Upper lobe of right lung (tissue), 1 donor: ENCODE results near the gene LRRC2. TPM values are rescaled to one million over a fixed set of nuclear protein-coding genes. Genes with fewer than 3 reads are reported as not detected.

Experiments
- ATAC-seq: fragments of 200-7000 bp; cut with Tn5 transposase; one replicate; pipeline ENCODE4 v1.9.1; 2020; ENCODE audit warnings: mild to moderate bottlenecking, moderate library complexity
- DNase-seq: peaks from one replicate; pipeline ENCODE4 v3.0.0-alpha.2; 2020
- H3K27ac ChIP-seq: fragments of 200-600 bp; one replicate; pipeline ENCODE4 v1.8.0; 2022
- H3K27me3 ChIP-seq: fragments of 200-600 bp; one replicate; pipeline ENCODE4 v1.8.0; 2022; ENCODE audit warnings: mild to moderate bottlenecking
- H3K36me3 ChIP-seq: fragments of 200-600 bp; one replicate; pipeline ENCODE4 v1.8.0; 2022
- H3K4me1 ChIP-seq: fragments of 200-600 bp; one replicate; pipeline ENCODE4 v1.8.0; 2022
- H3K4me3 ChIP-seq: fragments of 200-600 bp; one replicate; pipeline ENCODE4 v1.8.0; 2022; ENCODE audit warnings: mild to moderate bottlenecking
- H3K9me3 ChIP-seq: fragments of 200-600 bp; one replicate; pipeline ENCODE4 v1.8.0; 2022
- CTCF ChIP-seq: fragments of 200-600 bp; IDR thresholded peaks from one replicate; pipeline ENCODE4 v1.8.0; 2022; ENCODE audit warnings: antibody characterized with exemption
- intact Hi-C: fragments of 100-400 bp; cut with DNase I; formaldehyde crosslinking; loops from one replicate; pipeline ENCODE4 v1.11.0; 2022
- total RNA-seq: library from RNA; stranded (reverse); fragmentation: NEBNext Ultra II Directional; extraction: Animal tissue kit (Norgen Biotek cat#: 25700); gene quantifications from one replicate; pipeline ENCODE4 v1.2.1, GENCODE V29; 2021
- donor health status: DM: no; HTN: yes; CAD: no; lungs with severe emphysema.

Gene LRRC2
- total RNA-seq, 1 donor from 2014 or later: 2.9 TPM

- ATAC-seq (no peak), DNase-seq (no peak)
- H3K27ac ChIP-seq: no peak overlapping the region
- intact Hi-C loops: no loop called here
- H3K9me3 ChIP-seq: no peaks in the 10 kb centered on the region
- H3K27me3 ChIP-seq: peaks cover 25% of the 10 kb centered on the region
- H3K4me3 ChIP-seq: no peak overlapping the region
- H3K36me3 ChIP-seq: no peaks in the 10 kb centered on the region
- no peak for TF ChIP-seq CTCF
- peaks cover 14% of the 10 kb centered on the region for H3K4me1 ChIP-seq
Observed at GRCh38 chr3:46466871-46467403, 99.2 kb downstream of the LRRC2 start.

- Histone ChIP-seq H3K27ac (no peak overlapping the region), H3K9me3 (no peaks in the 10 kb centered on the region), H3K4me3 (no peak overlapping the region), H3K4me1 (peaks cover 14% of the 10 kb centered on the region), H3K36me3 (no peaks in the 10 kb centered on the region), H3K27me3 (peaks cover 25% of the 10 kb centered on the region)
- DNase-seq (no peak), ATAC-seq (no peak)
- TF ChIP-seq CTCF: no peak
- intact Hi-C loops: no loop called here
Observed at GRCh38 chr3:46466273-46466672, 99.8 kb downstream of the LRRC2 start.

Other genes with a start within 250 kb of the LRRC2 start
- 17.8 TPM for gene CCR2, start 212.2 kb downstream of the LRRC2 start, total RNA-seq
- gene CCR5, start 195.4 kb downstream of the LRRC2 start, total RNA-seq: 8.7 TPM
- 28.5 TPM for gene CCRL2, start 159.0 kb downstream of the LRRC2 start, total RNA-seq
- 14.3 TPM for gene LTF, start 101.4 kb downstream of the LRRC2 start, total RNA-seq
- not detected for gene RTP3, start 68.3 kb downstream of the LRRC2 start, total RNA-seq
- not detected for gene FAM240A, start 46.2 kb upstream of the LRRC2 start, total RNA-seq
- 64.5 TPM for gene ALS2CL, start 127.4 kb upstream of the LRRC2 start, total RNA-seq
- gene TMIE, start 135.1 kb upstream of the LRRC2 start, total RNA-seq: 1.7 TPM
- gene PRSS50, start 151.6 kb upstream of the LRRC2 start, total RNA-seq: 0.20 TPM